Activated naive CD4-positive, alpha-beta T cell treated with anti-CD3 and anti-CD28 coated beads, Interleukin-2, amount 50 U/mL, for 72 hours (primary cell): ENCODE results near the gene FCF1. TPM values are rescaled to one million over a fixed set of nuclear protein-coding genes. Genes with fewer than 3 reads are reported as not detected.

Source experiments
- ATAC-seq, 2 donors: fragments of 150-1000 bp; cut with Tn5 transposase; 2 replicates each; pipeline ENCODE4 v1.10.0; 2021; ENCODE audit warnings: mild to moderate bottlenecking in 2 of 2, moderate library complexity in 2 of 2
- DNase-seq, 2 donors: peaks; one replicate each; pipeline ENCODE4 v3.0.0; 2021 to 2022; ENCODE audit warnings: low spot score in 2 of 2
- H3K27ac Mint-ChIP-seq, 2 donors: one replicate each; pipeline ENCODE4 v1.8.0; 2022; ENCODE audit warnings: mild to moderate bottlenecking in 2 of 2, mixed read lengths in 2 of 2
- H3K36me3 Mint-ChIP-seq, 2 donors: one replicate each; pipeline ENCODE4 v1.8.0; 2022; ENCODE audit warnings: mixed read lengths in 2 of 2
- H3K9me3 Mint-ChIP-seq, 2 donors: one replicate each; pipeline ENCODE4 v1.8.0; 2022; ENCODE audit warnings: mixed read lengths in 2 of 2
- total RNA-seq, 2 donors: library from RNA; stranded (reverse); gene quantifications; one replicate each; pipeline ENCODE4 v1.2.3, GENCODE V29; 2022

The FCF1 gene
- total RNA-seq, 2 donors from 2014 or later: 74.1 to 94.5 TPM

GRCh38 chr14:74693191-74693590, 19.8 kb upstream of the FCF1 start:
- DNase-seq (no peak), ATAC-seq (no peak)
- Mint-ChIP-seq H3K27ac (no peak overlapping the region), H3K36me3 (peaks cover 0 to 5% of the 10 kb centered on the region in 2 donors), H3K9me3 (no peaks in the 10 kb centered on the region)

- Mint-ChIP-seq H3K9me3 (no peaks in the 10 kb centered on the region), H3K36me3 (peaks cover 0 to 2% of the 10 kb centered on the region in 2 donors), H3K27ac (no peak overlapping the region)
- DNase-seq: no peak
- no peak for ATAC-seq
Observed at GRCh38 chr14:74695406-74695805, 17.5 kb upstream of the FCF1 start.

- Mint-ChIP-seq H3K27ac (no peak overlapping the region), H3K9me3 (no peaks in the 10 kb centered on the region), H3K36me3 (peaks cover 0 to 11% of the 10 kb centered on the region in 2 donors)
- no peak for DNase-seq
- ATAC-seq: no peak
Observed at GRCh38 chr14:74697011-74697410, 15.9 kb upstream of the FCF1 start.

- no peak overlapping the region for H3K27ac Mint-ChIP-seq
Observed at GRCh38 chr14:74697543-74697942, 15.4 kb upstream of the FCF1 start.

GRCh38 chr14:74697976-74698375, 15.0 kb upstream of the FCF1 start:
- ATAC-seq: no peak
- H3K36me3 Mint-ChIP-seq: peaks cover 6 to 21% of the 10 kb centered on the region in 2 donors
- H3K27ac Mint-ChIP-seq: no peak overlapping the region
- peaks cover 4% of the 10 kb centered on the region in 2 donors for H3K9me3 Mint-ChIP-seq
- no peak for DNase-seq

More at GRCh38 chr14:74697543-74697942, 15.4 kb upstream of the FCF1 start:
- Mint-ChIP-seq H3K9me3 (peaks cover 0 to under 1% of the 10 kb centered on the region in 2 donors), H3K36me3 (peaks cover 1 to 17% of the 10 kb centered on the region in 2 donors)
- no peak for ATAC-seq
- no peak for DNase-seq

GRCh38 chr14:74698465-74698864, 14.5 kb upstream of the FCF1 start:
- ATAC-seq (no peak), DNase-seq (no peak)
- Mint-ChIP-seq H3K27ac (no peak overlapping the region), H3K36me3 (peaks cover 8 to 25% of the 10 kb centered on the region in 2 donors), H3K9me3 (peaks cover 5 to 7% of the 10 kb centered on the region in 2 donors)

- Mint-ChIP-seq H3K9me3 (peaks cover 5 to 7% of the 10 kb centered on the region in 2 donors), H3K27ac (no peak overlapping the region), H3K36me3 (peaks cover 8 to 25% of the 10 kb centered on the region in 2 donors)
- DNase-seq (no peak), ATAC-seq (no peak)
Observed at GRCh38 chr14:74702293-74702692, 10.7 kb upstream of the FCF1 start.

GRCh38 chr14:74703043-74703442, 9.9 kb upstream of the FCF1 start:
- no peak for DNase-seq
- Mint-ChIP-seq H3K27ac (no peak overlapping the region), H3K36me3 (peaks cover 8 to 25% of the 10 kb centered on the region in 2 donors), H3K9me3 (peaks cover 5 to 7% of the 10 kb centered on the region in 2 donors)
- no peak for ATAC-seq

- ATAC-seq: no peak
- H3K36me3 Mint-ChIP-seq: peaks cover 8 to 25% of the 10 kb centered on the region in 2 donors
- no peak for DNase-seq
- H3K27ac Mint-ChIP-seq: peak overlapping the region in 1 of 2 donors; percentile 26
- peaks cover 5 to 7% of the 10 kb centered on the region in 2 donors for H3K9me3 Mint-ChIP-seq
Observed at GRCh38 chr14:74704656-74705055, 8.3 kb upstream of the FCF1 start.

- Mint-ChIP-seq H3K9me3 (peaks cover 5 to 7% of the 10 kb centered on the region in 2 donors), H3K36me3 (peaks cover 8 to 25% of the 10 kb centered on the region in 2 donors), H3K27ac (peak overlapping the region in 1 of 2 donors; percentile 10)
- no peak for ATAC-seq
- DNase-seq: no peak
Observed at GRCh38 chr14:74705613-74706500, 7.1 kb upstream of the FCF1 start.

- no peak for ATAC-seq
- Mint-ChIP-seq H3K9me3 (no peaks in the 10 kb centered on the region), H3K36me3 (peaks cover 11 to 12% of the 10 kb centered on the region in 2 donors), H3K27ac (peak overlapping the region in 1 of 2 donors; percentile 31)
- no peak for DNase-seq
Observed at GRCh38 chr14:74710480-74710879, 2.5 kb upstream of the FCF1 start.

- no peaks in the 10 kb centered on the region for H3K9me3 Mint-ChIP-seq
- peak overlapping the region in 1 of 2 donors; percentile 90 for H3K27ac Mint-ChIP-seq
Observed at GRCh38 chr14:74711651-74712050, 1.3 kb upstream of the FCF1 start.

GRCh38 chr14:74713395-74713735, 421 bp downstream of the FCF1 start:
- DNase-seq: no peak
- Mint-ChIP-seq H3K9me3 (no peaks in the 10 kb centered on the region), H3K36me3 (peaks cover 11 to 12% of the 10 kb centered on the region in 2 donors), H3K27ac (peak overlapping the region; percentile 94 to 96)
- ATAC-seq: peak in 1 of 2 donors; percentile 3

More at GRCh38 chr14:74711651-74712050, 1.3 kb upstream of the FCF1 start:
- peaks cover 11 to 12% of the 10 kb centered on the region in 2 donors for H3K36me3 Mint-ChIP-seq
- DNase-seq (no peak), ATAC-seq (no peak)

- Mint-ChIP-seq H3K27ac (no peak overlapping the region), H3K36me3 (peaks cover 0 to 5% of the 10 kb centered on the region in 2 donors), H3K9me3 (no peaks in the 10 kb centered on the region)
- DNase-seq (no peak), ATAC-seq (no peak)
Observed at GRCh38 chr14:74720526-74720925, 7.6 kb downstream of the FCF1 start.

- Mint-ChIP-seq H3K27ac (no peak overlapping the region), H3K36me3 (peaks cover 0 to 13% of the 10 kb centered on the region in 2 donors), H3K9me3 (no peaks in the 10 kb centered on the region)
- ATAC-seq: no peak
- DNase-seq: no peak
Observed at GRCh38 chr14:74723134-74723533, 10.2 kb downstream of the FCF1 start.

GRCh38 chr14:74732387-74732786, 19.4 kb downstream of the FCF1 start:
- DNase-seq (no peak), ATAC-seq (no peak)
- Mint-ChIP-seq H3K9me3 (no peaks in the 10 kb centered on the region), H3K36me3 (peaks cover 0 to 8% of the 10 kb centered on the region in 2 donors), H3K27ac (no peak overlapping the region)

- DNase-seq: no peak
Observed at GRCh38 chr14:74733221-74733620, 20.3 kb downstream of the FCF1 start.

GRCh38 chr14:74735125-74735524, 22.2 kb downstream of the FCF1 start:
- ATAC-seq: no peak
- no peak overlapping the region for H3K27ac Mint-ChIP-seq
- H3K9me3 Mint-ChIP-seq: no peaks in the 10 kb centered on the region
- peaks cover 0 to 8% of the 10 kb centered on the region in 2 donors for H3K36me3 Mint-ChIP-seq
- DNase-seq: no peak

More at GRCh38 chr14:74733221-74733620, 20.3 kb downstream of the FCF1 start:
- H3K36me3 Mint-ChIP-seq: peaks cover 0 to 8% of the 10 kb centered on the region in 2 donors
- no peaks in the 10 kb centered on the region for H3K9me3 Mint-ChIP-seq
- ATAC-seq: no peak
- no peak overlapping the region for H3K27ac Mint-ChIP-seq
